Hepatocyte (in vitro differentiated cells): ENCODE data around the gene MSI2. TPM values are rescaled to one million over a fixed set of nuclear protein-coding genes. Genes with fewer than 3 reads are reported as not detected.

ENCODE experiments used
- DNase-seq: peaks from one replicate; pipeline ENCODE4 v3.0.0-alpha.2; 2016; ENCODE audit warnings: low spot score
- H2AFZ ChIP-seq: fragments of 200-600 bp; sonication (generic); 2 replicates; pipeline ENCODE4 v1.6.0; 2016; ENCODE audit warnings: antibody characterized with exemption, mild to moderate bottlenecking
- H3K27ac ChIP-seq: fragments of 200-600 bp; sonication (generic); 2 replicates; pipeline ENCODE4 v1.5.1; 2016; ENCODE audit warnings: mild to moderate bottlenecking
- H3K27me3 ChIP-seq: fragments of 200-600 bp; sonication (generic); 2 replicates; pipeline ENCODE4 v1.6.1; 2016
- H3K36me3 ChIP-seq: fragments of 200-600 bp; sonication (generic); replicated peaks from 2 replicates; pipeline ENCODE4 v1.5.1; 2016; ENCODE audit warnings: low read depth; ENCODE audit not compliant: insufficient read depth
- H3K4me1 ChIP-seq: fragments of 200-600 bp; sonication (generic); 2 replicates; pipeline ENCODE4 v1.5.1; 2016; ENCODE audit warnings: mild to moderate bottlenecking, moderate library complexity; ENCODE audit not compliant: insufficient read depth
- H3K4me2 ChIP-seq: fragments of 200-600 bp; sonication (generic); 2 replicates; pipeline ENCODE4 v1.6.0; 2016
- H3K4me3 ChIP-seq: fragments of 200-600 bp; sonication (generic); 2 replicates; pipeline ENCODE4 v1.5.1; 2016; ENCODE audit warnings: mild to moderate bottlenecking
- H3K79me2 ChIP-seq: fragments of 200-600 bp; sonication (generic); 2 replicates; pipeline ENCODE4 v1.6.0; 2017; ENCODE audit warnings: mild to moderate bottlenecking
- H3K9me2 ChIP-seq: fragments of 200-600 bp; sonication (generic); replicated peaks from 2 replicates; pipeline ENCODE4 v1.6.0; 2017; ENCODE audit warnings: mild to moderate bottlenecking; ENCODE audit not compliant: insufficient read depth
- H3K9me3 ChIP-seq: fragments of 200-600 bp; sonication (generic); 2 replicates; pipeline ENCODE4 v1.5.1; 2016; ENCODE audit warnings: low read depth, mild to moderate bottlenecking
- H4K20me1 ChIP-seq: fragments of 200-600 bp; sonication (generic); 2 replicates; pipeline ENCODE4 v1.6.0; 2016; ENCODE audit warnings: mild to moderate bottlenecking; ENCODE audit not compliant: insufficient read depth, poor library complexity, severe bottlenecking
- CTCF ChIP-seq: fragments of 200-600 bp; sonication (generic); IDR thresholded peaks from 2 replicates; pipeline ENCODE4 v1.5.1; 2016; ENCODE audit warnings: antibody characterized with exemption, mild to moderate bottlenecking; ENCODE audit not compliant: poor library complexity
- EZH2 ChIP-seq: fragments of 200-600 bp; sonication (generic); IDR thresholded peaks from 2 replicates; pipeline ENCODE4 v1.6.1; 2016; ENCODE audit warnings: antibody characterized with exemption, mild to moderate bottlenecking, borderline replicate concordance
- EZH2phosphoT487 ChIP-seq: fragments of 200-600 bp; sonication (generic); IDR thresholded peaks from one replicate; pipeline ENCODE4 v1.6.1; 2018; ENCODE audit warnings: antibody characterized with exemption, mild to moderate bottlenecking, low read depth, moderate library complexity; ENCODE audit not compliant: unreplicated experiment, severe bottlenecking
- WGBS: methylation state at CpG from one replicate; pipeline ENCODE4 v1.1.6; 2016; ENCODE audit warnings: low lambda C conversion rate; ENCODE audit errors: missing lambda C conversion rate; 5-methylcytosine and 5-hydroxymethylcytosine counted together
- polyA plus RNA-seq: library from polyadenylated mRNA; unstranded; fragments of >200 nt; fragmentation: Nextera tagmentation; extraction: Ambion mirVana; gene quantifications from 2 replicates; pipeline ENCODE4 v1.2.1, GENCODE V29; 2016
- total RNA-seq: library from RNA; depleted of rRNA; stranded (reverse); fragments of >200 nt; gene quantifications from 2 replicates; pipeline ENCODE4 v1.2.3, GENCODE V29; 2014

The MSI2 gene
- total and polyA plus RNA-seq, 2 experiments from 2014 or later: 16.1 to 60.6 TPM

- Histone ChIP-seq H2AFZ (no peak overlapping the region), H3K27me3 (no peaks in the 10 kb centered on the region), H3K4me1 (peaks cover 21% of the 10 kb centered on the region), H3K79me2 (peaks cover 78% of the 10 kb centered on the region), H3K36me3 (no peaks in the 10 kb centered on the region), H4K20me1 (peaks cover 22% of the 10 kb centered on the region), H3K9me2 (no peaks in the 10 kb centered on the region), H3K4me2 (peak overlapping the region; percentile 95), H3K4me3 (no peak overlapping the region), H3K9me3 (no peaks in the 10 kb centered on the region), H3K27ac (no peak overlapping the region)
- TF ChIP-seq EZH2 (no peak), EZH2phosphoT487 (no peak)
- no peak for DNase-seq
- WGBS: 45% methylated on average over 4 of the region's 4 CpGs
Observed at GRCh38 chr17:57259817-57260216, 3.5 kb downstream of the MSI2 start.

DNA sequence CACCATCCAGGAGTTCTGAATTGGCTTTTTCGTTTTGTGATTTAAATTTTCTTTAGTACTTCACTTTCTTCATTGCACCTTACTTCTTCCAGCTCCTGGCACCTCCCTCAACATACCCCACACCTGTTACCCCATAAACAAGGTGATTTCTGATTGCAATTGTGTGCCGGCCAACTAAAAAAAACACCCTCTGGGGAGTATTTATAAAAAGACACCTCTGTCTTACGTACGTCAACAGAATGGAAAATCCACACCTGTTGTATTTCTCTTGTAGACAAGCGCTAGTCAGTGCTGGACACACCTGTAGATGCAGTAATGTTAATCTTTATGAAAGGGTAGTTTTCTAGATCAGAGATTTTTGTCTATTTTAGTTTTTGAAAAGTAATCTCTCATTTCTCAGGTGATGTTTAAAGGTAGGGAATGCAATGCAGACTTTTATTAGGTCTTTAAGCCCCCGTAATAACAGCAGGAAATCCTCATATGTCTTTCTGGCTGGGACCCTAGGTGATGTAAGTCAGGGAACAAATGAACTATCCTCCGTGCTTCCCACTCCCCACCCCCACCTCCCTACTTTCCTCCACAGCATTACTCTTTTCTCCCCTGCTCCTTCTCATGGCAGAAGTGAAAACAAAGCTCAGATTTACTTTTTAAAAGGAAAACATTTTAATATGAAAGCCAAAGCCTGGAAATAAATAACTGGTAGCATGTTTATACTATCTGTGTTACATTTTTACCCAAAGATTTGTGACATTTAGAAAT, 4.2 kb downstream of the MSI2 start:
- peaks cover 21% of the 10 kb centered on the region for H3K4me1 ChIP-seq
- no peak overlapping the region for H3K27ac ChIP-seq
- no peak overlapping the region for H2AFZ ChIP-seq
- H3K9me2 ChIP-seq: no peaks in the 10 kb centered on the region
- no peak for TF ChIP-seq EZH2
- TF ChIP-seq CTCF: no peak
- peak overlapping the region; percentile 95 for H3K4me2 ChIP-seq
- peaks cover 85% of the 10 kb centered on the region for H3K79me2 ChIP-seq
- H3K4me3 ChIP-seq: no peak overlapping the region
- no peaks in the 10 kb centered on the region for H3K36me3 ChIP-seq
- peaks cover 27% of the 10 kb centered on the region for H4K20me1 ChIP-seq
- no peaks in the 10 kb centered on the region for H3K9me3 ChIP-seq
- no peak for DNase-seq
- no peaks in the 10 kb centered on the region for H3K27me3 ChIP-seq
- WGBS: 77% methylated on average over 7 of the region's 7 CpGs

GRCh38 chr17:57261084-57261461, 4.8 kb downstream of the MSI2 start:
- no peaks in the 10 kb centered on the region for H3K36me3 ChIP-seq
- H3K4me3 ChIP-seq: no peak overlapping the region
- H3K79me2 ChIP-seq: peaks cover 90% of the 10 kb centered on the region
- H3K27me3 ChIP-seq: no peaks in the 10 kb centered on the region
- H3K4me1 ChIP-seq: peaks cover 21% of the 10 kb centered on the region
- no peaks in the 10 kb centered on the region for H3K9me3 ChIP-seq
- no peak overlapping the region for H3K27ac ChIP-seq
- peak overlapping the region; percentile 8 for H3K4me2 ChIP-seq
- no peak for DNase-seq
- TF ChIP-seq EZH2phosphoT487 (no peak), EZH2 (no peak), CTCF (no peak)
- no peak overlapping the region for H2AFZ ChIP-seq
- H4K20me1 ChIP-seq: peaks cover 27% of the 10 kb centered on the region
- 80% methylated on average over 4 of the region's 4 CpGs for WGBS
- H3K9me2 ChIP-seq: no peaks in the 10 kb centered on the region

DNA sequence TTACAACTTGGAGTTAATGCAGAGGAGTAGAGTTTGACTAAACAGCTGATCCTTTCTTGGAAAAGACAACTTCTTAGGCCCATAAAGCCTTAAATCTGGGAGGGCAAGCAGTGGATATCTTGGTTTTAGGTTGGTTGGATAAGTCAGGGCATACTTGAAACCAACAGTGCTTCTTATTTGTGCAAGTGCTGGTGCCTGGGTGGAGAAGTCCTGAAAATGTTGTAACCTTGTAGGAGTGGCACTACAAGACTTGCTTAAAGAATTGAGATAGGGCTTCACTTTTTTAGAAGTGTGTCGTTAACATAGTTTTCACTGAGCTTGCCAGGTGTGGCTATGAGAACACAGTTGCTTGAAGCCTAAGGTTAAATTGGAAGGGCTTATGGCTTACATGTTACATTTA, 6.2 kb downstream of the MSI2 start:
- Histone ChIP-seq H3K27ac (no peak overlapping the region), H3K27me3 (no peaks in the 10 kb centered on the region), H4K20me1 (peaks cover 27% of the 10 kb centered on the region), H2AFZ (no peak overlapping the region), H3K4me3 (no peak overlapping the region), H3K4me1 (peaks cover 21% of the 10 kb centered on the region), H3K79me2 (peaks cover 98% of the 10 kb centered on the region), H3K4me2 (no peak overlapping the region), H3K9me2 (no peaks in the 10 kb centered on the region), H3K9me3 (no peaks in the 10 kb centered on the region), H3K36me3 (no peaks in the 10 kb centered on the region)
- 90% methylated on average over 1 of the region's 1 CpG for WGBS
- no peak for TF ChIP-seq EZH2phosphoT487
- no peak for TF ChIP-seq EZH2
- TF ChIP-seq CTCF: no peak
- DNase-seq: no peak
